Adrenal gland (tissue), 12 donors: ENCODE measurements around the gene RASGRP2. TPM values are rescaled to one million over a fixed set of nuclear protein-coding genes. Genes with fewer than 3 reads are reported as not detected.

ENCODE experiments used
- DNase-seq, 7 donors: peaks; one replicate each; pipeline ENCODE4 v3.0.0-alpha.2; 2019 to 2020
- H3K27ac ChIP-seq, 5 donors: fragments of 200-600 bp; sonication (generic) in 4 of 5; 1 replicate in 3 of 5; 2 replicates in 2 of 5; pipeline versions ENCODE4 v1.5.1 to v1.8.0; 2016 to 2020; ENCODE audit warnings: mild to moderate bottlenecking in 1 of 5
- H3K27me3 ChIP-seq: fragments of 200-600 bp; 2 replicates; pipeline ENCODE4 v1.8.0; 2021
- H3K36me3 ChIP-seq, 2 donors: fragments of 200-600 bp; replicated peaks in 1 of 2; 1 replicate in 1 of 2; 2 replicates in 1 of 2; pipeline versions ENCODE4 v1.5.1 to v1.8.0; 2018 to 2022
- H3K4me1 ChIP-seq, 2 donors: fragments of 200-600 bp; replicated peaks in 1 of 2; 1 replicate in 1 of 2; 2 replicates in 1 of 2; pipeline versions ENCODE4 v1.5.1 to v1.8.0; 2018 to 2021
- H3K4me3 ChIP-seq, 4 donors: fragments of 200-600 bp; sonication (generic) in 3 of 4; one replicate each; pipeline ENCODE4 v1.5.1; 2016 to 2018
- H3K9me3 ChIP-seq, 3 donors: fragments of 200-600 bp; sonication (generic) in 1 of 3; replicated peaks in 1 of 3; 1 replicate in 2 of 3; 2 replicates in 1 of 3; pipeline versions ENCODE4 v1.5.1 to v1.8.0; 2016 to 2021
- POLR2A ChIP-seq, 2 donors: fragments of 450-650 bp; IDR thresholded peaks; one replicate each; pipeline ENCODE4 v1.6.1; 2017; ENCODE audit warnings: antibody characterized with exemption in 2 of 2, mild to moderate bottlenecking in 2 of 2, moderate library complexity in 1 of 2
- WGBS, 4 donors: extraction: QIAGEN DNeasy Blood & Tissue Kit in 2 of 4; methylation state at CpG; one replicate each; pipeline versions ENCODE4 v1.1.5 to v1.1.7; 2013 to 2017; 5-methylcytosine and 5-hydroxymethylcytosine counted together
- intact Hi-C, 2 donors: fragments of 100-400 bp; cut with DNase I; formaldehyde crosslinking; loops; one replicate each; pipeline versions ENCODE4 v1.14.1 to v1.15.0; 2022 to 2023
- polyA plus RNA-seq, 3 donors: library from polyadenylated mRNA; stranded (reverse); fragments of 200-250 nt in 2 of 3; fragments of 350-450 nt in 1 of 3; fragmentation: Illumina TruSeq in 1 of 3; extraction: RNeasy Lipid Tissue Mini Kit (QIAGEN cat#74804) in 1 of 3; gene quantifications; one replicate each; pipeline ENCODE4 v1.2.3, GENCODE V29; 2013 to 2014
- total RNA-seq, 9 donors: library from RNA; depleted of rRNA in 4 of 9; stranded (reverse); fragments of >200 nt in 4 of 9; fragments of 120-200 nt in 1 of 9; fragmentation: NEBNext Ultra II Directional in 1 of 9; extraction: Animal tissue kit (Norgen Biotek cat#: 25700) in 1 of 9; gene quantifications; one replicate each; pipeline versions ENCODE4 v1.1.0 to v1.2.4, GENCODE V29; 2013 to 2023
- TF ChIP-seq, protein P1 (sequence below), 6 experiments: fragments of 450-650 bp in 4 of 6; fragments of 200-600 bp in 2 of 6; sonication (generic) in 1 of 6; IDR thresholded peaks; 1 replicate in 5 of 6; 2 replicates in 1 of 6; pipeline versions ENCODE4 v1.5.1 to v1.8.0; 2016 to 2021; ENCODE audit warnings: antibody characterized with exemption in 6 of 6, mild to moderate bottlenecking in 2 of 6, moderate library complexity in 1 of 6
- donor health status: healthy with polysubstance abuse.
- donor health status: Bipolar disorder and iron deficiency.
- donor health status: DM: yes; HTN: yes; CAD: no.
- donor health status: DM: no; HTN: no; CAD: no.
- donor health status: DM: no; HTN: no; CAD: no.
- donor health status: DM: yes; HTN: yes; CAD: no.

Gene RASGRP2
- total and polyA plus RNA-seq, 12 donors: 3.6 to 81.9 (median 12.3) TPM

- intact Hi-C loops: loop anchor here in 1 of 2 donors (5.0 kb wide), 1 partner anchor 33 kb away; no protein-coding TSS in a partner anchor
- H3K36me3 ChIP-seq: no peaks in the 10 kb centered on the region
- 74 to 80% (median 75%) methylated on average over 11 to 12 of the region's 12 CpGs for WGBS, 4 donors
- H3K27me3 ChIP-seq: peaks cover 23% of the 10 kb centered on the region
- no peak overlapping the region for H3K27ac ChIP-seq
- H3K4me3 ChIP-seq: no peak overlapping the region
- peak in 1 of 7 donors; percentile 13 for DNase-seq
- TF ChIP-seq, protein P1, sequence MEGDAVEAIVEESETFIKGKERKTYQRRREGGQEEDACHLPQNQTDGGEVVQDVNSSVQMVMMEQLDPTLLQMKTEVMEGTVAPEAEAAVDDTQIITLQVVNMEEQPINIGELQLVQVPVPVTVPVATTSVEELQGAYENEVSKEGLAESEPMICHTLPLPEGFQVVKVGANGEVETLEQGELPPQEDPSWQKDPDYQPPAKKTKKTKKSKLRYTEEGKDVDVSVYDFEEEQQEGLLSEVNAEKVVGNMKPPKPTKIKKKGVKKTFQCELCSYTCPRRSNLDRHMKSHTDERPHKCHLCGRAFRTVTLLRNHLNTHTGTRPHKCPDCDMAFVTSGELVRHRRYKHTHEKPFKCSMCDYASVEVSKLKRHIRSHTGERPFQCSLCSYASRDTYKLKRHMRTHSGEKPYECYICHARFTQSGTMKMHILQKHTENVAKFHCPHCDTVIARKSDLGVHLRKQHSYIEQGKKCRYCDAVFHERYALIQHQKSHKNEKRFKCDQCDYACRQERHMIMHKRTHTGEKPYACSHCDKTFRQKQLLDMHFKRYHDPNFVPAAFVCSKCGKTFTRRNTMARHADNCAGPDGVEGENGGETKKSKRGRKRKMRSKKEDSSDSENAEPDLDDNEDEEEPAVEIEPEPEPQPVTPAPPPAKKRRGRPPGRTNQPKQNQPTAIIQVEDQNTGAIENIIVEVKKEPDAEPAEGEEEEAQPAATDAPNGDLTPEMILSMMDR (IDR thresholded peaks at IDR 0.05): no peak
- no peaks in the 10 kb centered on the region for H3K9me3 ChIP-seq
- peaks cover 3 to 6% of the 10 kb centered on the region in 2 donors for H3K4me1 ChIP-seq
Observed at GRCh38 chr11:64720640-64721358, 23.1 kb downstream of the RASGRP2 start.

DNA sequence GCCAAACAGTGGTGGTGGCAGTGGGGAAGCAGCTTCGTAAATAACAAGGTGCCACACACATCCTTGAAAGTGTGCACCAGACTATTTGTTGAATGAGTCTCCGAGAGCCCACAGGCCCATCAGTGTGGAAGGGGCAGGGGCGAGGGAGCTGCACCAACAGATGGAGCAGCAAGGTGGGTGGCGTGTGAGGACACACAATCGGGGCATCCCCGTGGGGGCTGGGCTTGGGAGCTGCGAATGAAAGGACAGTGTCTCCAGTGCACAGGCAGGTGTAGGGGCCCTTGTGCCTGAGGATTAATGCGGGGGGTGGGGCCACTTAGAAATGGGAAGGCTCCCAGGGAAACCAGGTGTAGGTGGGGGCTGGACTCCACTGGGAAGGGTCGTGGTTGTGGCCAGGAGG, 23.8 kb downstream of the RASGRP2 start:
- Histone ChIP-seq H3K36me3 (no peaks in the 10 kb centered on the region), H3K27ac (no peak overlapping the region), H3K27me3 (peaks cover 30% of the 10 kb centered on the region), H3K9me3 (no peaks in the 10 kb centered on the region), H3K4me1 (peaks cover 3 to 6% of the 10 kb centered on the region in 2 donors), H3K4me3 (no peak overlapping the region)
- TF ChIP-seq, protein P1 (IDR thresholded peaks at IDR 0.05): no peak
- WGBS, 4 donors: 55 to 67% (median 62%) methylated on average over 8 to 9 of the region's 9 CpGs
- intact Hi-C loops: loop anchor here in 1 of 2 donors (5.0 kb wide), 1 partner anchor 33 kb away; no protein-coding TSS in a partner anchor
- DNase-seq: no peak

DNA sequence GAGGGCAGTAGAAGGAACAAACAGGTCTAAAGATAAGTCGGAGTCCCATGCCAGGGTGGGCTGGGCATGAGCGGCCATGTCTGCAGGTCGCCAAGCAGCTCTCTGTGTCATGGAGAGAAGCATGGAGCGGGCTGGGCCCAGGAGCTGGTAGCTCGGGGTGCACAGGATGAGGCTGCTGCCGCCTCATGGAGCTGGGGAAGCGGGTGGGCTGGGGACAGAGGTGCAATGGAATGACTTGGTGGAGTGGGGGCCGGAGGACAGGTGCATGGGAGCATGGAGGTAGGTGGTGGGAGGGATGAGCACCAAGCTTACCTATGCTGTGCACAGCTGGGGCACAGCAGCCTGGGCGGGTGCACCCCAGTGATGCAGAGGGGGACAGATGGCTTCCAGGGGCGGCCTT, 24.5 kb downstream of the RASGRP2 start:
- Histone ChIP-seq H3K4me3 (no peak overlapping the region), H3K27ac (no peak overlapping the region), H3K9me3 (no peaks in the 10 kb centered on the region), H3K36me3 (no peaks in the 10 kb centered on the region), H3K4me1 (peaks cover 3 to 6% of the 10 kb centered on the region in 2 donors), H3K27me3 (peaks cover 37% of the 10 kb centered on the region)
- intact Hi-C loops: no loop called here
- no peak for DNase-seq
- 80 to 90% (median 83%) methylated on average over 9 to 10 of the region's 10 CpGs for WGBS, 4 donors
- no peak for TF ChIP-seq POLR2A (IDR thresholded peaks at IDR 0.05)
- TF ChIP-seq, protein P1 (IDR thresholded peaks at IDR 0.05): no peak

DNA sequence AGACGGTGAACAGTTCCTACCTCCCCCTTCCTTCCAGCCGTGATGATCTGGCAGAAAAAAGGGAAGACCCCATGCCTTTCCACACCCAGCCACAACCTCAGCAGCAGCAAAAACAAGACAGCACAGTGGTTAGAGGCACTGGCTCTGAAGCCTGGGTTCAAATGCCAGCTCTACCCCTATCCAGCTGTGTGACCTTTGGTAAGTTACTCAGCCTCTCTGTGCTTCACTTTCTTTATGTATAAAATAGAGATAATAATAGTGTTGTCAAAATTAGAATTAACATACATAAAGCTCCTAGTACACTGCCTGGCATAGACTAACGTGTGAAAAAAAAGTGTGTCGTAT, 25.2 kb downstream of the RASGRP2 start:
- no peak overlapping the region for H3K27ac ChIP-seq
- TF ChIP-seq POLR2A (IDR thresholded peaks at IDR 0.05): no peak
- TF ChIP-seq, protein P1 (IDR thresholded peaks at IDR 0.05): no peak
- 55 to 62% (median 59%) methylated on average over 4 of the region's 4 CpGs for WGBS, 4 donors
- no peaks in the 10 kb centered on the region for H3K9me3 ChIP-seq
- H3K4me3 ChIP-seq: no peak overlapping the region
- peaks cover 44% of the 10 kb centered on the region for H3K27me3 ChIP-seq
- peaks cover 3 to 6% of the 10 kb centered on the region in 2 donors for H3K4me1 ChIP-seq
- intact Hi-C loops: no loop called here
- DNase-seq: no peak
- no peaks in the 10 kb centered on the region for H3K36me3 ChIP-seq
